Measurements from ENCODE around the gene SLC38A7.

DNA sequence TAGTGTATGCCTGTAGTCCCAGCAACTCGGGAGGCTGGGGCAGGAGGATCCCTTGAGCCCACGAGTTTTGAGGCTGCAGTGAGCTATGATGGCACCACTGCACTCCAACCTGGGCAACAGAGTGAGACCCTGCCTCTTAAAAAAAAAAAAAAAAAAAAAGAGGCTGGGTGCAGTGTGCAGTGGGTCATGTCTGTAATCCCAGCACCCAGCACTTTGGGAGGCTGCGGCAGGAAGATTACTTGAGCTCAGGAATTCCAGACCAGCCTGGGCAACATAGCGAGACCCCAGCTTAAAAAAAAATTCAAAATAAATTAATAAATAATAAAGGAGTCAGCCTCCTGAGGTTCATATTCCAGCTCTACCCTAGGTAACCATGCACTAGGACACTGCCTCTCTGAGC, 45.3 kb downstream of the SLC38A7 start:
- TF ChIP-seq, protein P1, sequence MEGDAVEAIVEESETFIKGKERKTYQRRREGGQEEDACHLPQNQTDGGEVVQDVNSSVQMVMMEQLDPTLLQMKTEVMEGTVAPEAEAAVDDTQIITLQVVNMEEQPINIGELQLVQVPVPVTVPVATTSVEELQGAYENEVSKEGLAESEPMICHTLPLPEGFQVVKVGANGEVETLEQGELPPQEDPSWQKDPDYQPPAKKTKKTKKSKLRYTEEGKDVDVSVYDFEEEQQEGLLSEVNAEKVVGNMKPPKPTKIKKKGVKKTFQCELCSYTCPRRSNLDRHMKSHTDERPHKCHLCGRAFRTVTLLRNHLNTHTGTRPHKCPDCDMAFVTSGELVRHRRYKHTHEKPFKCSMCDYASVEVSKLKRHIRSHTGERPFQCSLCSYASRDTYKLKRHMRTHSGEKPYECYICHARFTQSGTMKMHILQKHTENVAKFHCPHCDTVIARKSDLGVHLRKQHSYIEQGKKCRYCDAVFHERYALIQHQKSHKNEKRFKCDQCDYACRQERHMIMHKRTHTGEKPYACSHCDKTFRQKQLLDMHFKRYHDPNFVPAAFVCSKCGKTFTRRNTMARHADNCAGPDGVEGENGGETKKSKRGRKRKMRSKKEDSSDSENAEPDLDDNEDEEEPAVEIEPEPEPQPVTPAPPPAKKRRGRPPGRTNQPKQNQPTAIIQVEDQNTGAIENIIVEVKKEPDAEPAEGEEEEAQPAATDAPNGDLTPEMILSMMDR (conservative IDR thresholded peaks at IDR 0.05; ENCODE audit: low read length) = no peak
- no peak for TF ChIP-seq EZH2phosphoT487 (IDR thresholded peaks at IDR 0.05; ENCODE audit: borderline replicate concordance, low read depth, low read length)
